Panc1 (cell line): ENCODE results near the gene STK32C. TPM values are rescaled to one million over a fixed set of nuclear protein-coding genes. Genes with fewer than 3 reads are reported as not detected.
"Not testable (repeated sequence)": the region's sequence is repeated elsewhere in the genome, so short reads cannot be mapped to it uniquely, and the experiment has no call there.

ENCODE experiments used
- ATAC-seq: fragments of 200-7000 bp; cut with Tn5 transposase; 2 replicates; pipeline ENCODE4 v1.9.1; 2020; ENCODE audit warnings: mild to moderate bottlenecking, moderate library complexity
- BruUV-seq: library from RNA; stranded (reverse); fragments of 400-500 nt; replicated peaks from 2 replicates; lab custom pipeline; 2021; lab: Mats Ljungman, UMichigan
- CTCF ChIA-PET: fragments of 300-600 bp; sonication (Branson Sonifier 250); formaldehyde crosslinking; loops from one replicate; lab custom pipeline; 2022; ENCODE audit warnings: antibody characterized with exemption; lab: Charles Lee
- POLR2A ChIA-PET: fragments of 300-600 bp; sonication (Branson Sonifier 250); formaldehyde crosslinking; loops from one replicate; lab custom pipeline; 2022; ENCODE audit warnings: antibody characterized with exemption; lab: Charles Lee
- DNase-seq: peaks from one replicate; pipeline ENCODE4 v3.0.0-alpha.2; 2010; ENCODE audit warnings: low read depth, low spot score
- H3K27ac ChIP-seq: 2 replicates; pipeline ENCODE4 v1.5.1; 2011; ENCODE audit warnings: mild to moderate bottlenecking, low read length, inconsistent platforms
- H3K27me3 ChIP-seq: fragments of 200-500 bp; sonication (Bioruptor generic); 2 replicates; pipeline ENCODE4 v1.6.0; 2014; ENCODE audit warnings: low read length, inconsistent platforms; ENCODE audit not compliant: control insufficient read depth, insufficient read depth
- H3K36me3 ChIP-seq: fragments of 200-500 bp; sonication (Bioruptor generic); 2 replicates; pipeline ENCODE4 v1.5.1; 2014; ENCODE audit warnings: inconsistent platforms, mild to moderate bottlenecking, low read length, moderate library complexity; ENCODE audit not compliant: control insufficient read depth, insufficient read depth
- H3K4me1 ChIP-seq: 2 replicates; pipeline ENCODE4 v1.5.1; 2011; ENCODE audit warnings: inconsistent platforms, mild to moderate bottlenecking, low read length, moderate library complexity; ENCODE audit not compliant: control insufficient read depth, insufficient read depth
- H3K4me3 ChIP-seq, 2 experiments: 2 replicates each; pipeline ENCODE4 v1.5.1; 2011 to 2012; ENCODE audit warnings: low read depth in 2 of 2, low read length in 2 of 2, mild to moderate bottlenecking in 2 of 2, inconsistent platforms in 1 of 2, moderate library complexity in 1 of 2
- H3K9me3 ChIP-seq: fragments of 200-500 bp; sonication (Bioruptor generic); 2 replicates; pipeline ENCODE4 v1.5.1; 2014; ENCODE audit warnings: low read depth, mild to moderate bottlenecking, inconsistent platforms, low read length, moderate library complexity; ENCODE audit not compliant: control insufficient read depth, insufficient read depth
- POLR2AphosphoS5 ChIP-seq: IDR thresholded peaks from 2 replicates; pipeline ENCODE4 v1.6.1; 2012; ENCODE audit warnings: mild to moderate bottlenecking, low read depth, low read length, moderate library complexity
- SIN3A ChIP-seq: IDR thresholded peaks from 2 replicates; pipeline ENCODE4 v1.6.1; 2012; ENCODE audit warnings: low read depth, mild to moderate bottlenecking, low read length, moderate library complexity, borderline replicate concordance; ENCODE audit not compliant: insufficient read depth
- TCF7L2 ChIP-seq: IDR thresholded peaks from 2 replicates; pipeline ENCODE4 v1.6.1; 2011; ENCODE audit warnings: mild to moderate bottlenecking, low read depth, low read length, inconsistent platforms
- in situ Hi-C: cut with HindIII; loops from 2 replicates; pipeline ENCODE4 v1.10.0; 2016; ENCODE audit warnings: low sequenced_read_pairs, low pct_unique_long_range_greater_than_20kb
- intact Hi-C: fragments of 100-400 bp; cut with micrococcal nuclease; formaldehyde crosslinking; loops from one replicate; pipeline ENCODE4 v1.10.0; 2022; ENCODE audit not compliant: unreplicated experiment
- total RNA-seq: library from RNA; stranded (reverse); gene quantifications from one replicate; pipeline ENCODE4 v1.2.1, GENCODE V29; 2021; ENCODE audit not compliant: unreplicated experiment
- TF ChIP-seq, protein P1 (sequence below): fragments of 450-650 bp; IDR thresholded peaks from 2 replicates; pipeline ENCODE4 v1.5.1; 2017; ENCODE audit warnings: mild to moderate bottlenecking
- TF ChIP-seq, protein P2 (sequence below), 2 experiments: IDR thresholded peaks; 2 replicates each; pipeline ENCODE4 v1.6.1; 2011 to 2012; ENCODE audit warnings: low read depth in 2 of 2, control low read depth in 1 of 2, low read length in 1 of 2, mild to moderate bottlenecking in 1 of 2, moderate library complexity in 1 of 2; ENCODE audit not compliant: insufficient read depth in 1 of 2

STK32C gene
- total RNA-seq, 1 experiment from 2014 or later, result 53.7 TPM

- Histone ChIP-seq H3K27ac (no peak overlapping the region), H3K4me3 (no peak overlapping the region), H3K4me1 (peaks cover 19% of the 10 kb centered on the region), H3K27me3 (no peaks in the 10 kb centered on the region), H3K9me3 (peaks cover 7% of the 10 kb centered on the region; the same call in 1 of the 2 replicates), H3K36me3 (no peaks in the 10 kb centered on the region)
- DNase-seq (no peak), ATAC-seq (no peak)
- ChIA-PET POLR2A (no interaction called here), CTCF (no interaction called here)
- TF ChIP-seq SIN3A (no peak), POLR2AphosphoS5 (no peak), TCF7L2 (no peak)
- TF ChIP-seq, protein P1, sequence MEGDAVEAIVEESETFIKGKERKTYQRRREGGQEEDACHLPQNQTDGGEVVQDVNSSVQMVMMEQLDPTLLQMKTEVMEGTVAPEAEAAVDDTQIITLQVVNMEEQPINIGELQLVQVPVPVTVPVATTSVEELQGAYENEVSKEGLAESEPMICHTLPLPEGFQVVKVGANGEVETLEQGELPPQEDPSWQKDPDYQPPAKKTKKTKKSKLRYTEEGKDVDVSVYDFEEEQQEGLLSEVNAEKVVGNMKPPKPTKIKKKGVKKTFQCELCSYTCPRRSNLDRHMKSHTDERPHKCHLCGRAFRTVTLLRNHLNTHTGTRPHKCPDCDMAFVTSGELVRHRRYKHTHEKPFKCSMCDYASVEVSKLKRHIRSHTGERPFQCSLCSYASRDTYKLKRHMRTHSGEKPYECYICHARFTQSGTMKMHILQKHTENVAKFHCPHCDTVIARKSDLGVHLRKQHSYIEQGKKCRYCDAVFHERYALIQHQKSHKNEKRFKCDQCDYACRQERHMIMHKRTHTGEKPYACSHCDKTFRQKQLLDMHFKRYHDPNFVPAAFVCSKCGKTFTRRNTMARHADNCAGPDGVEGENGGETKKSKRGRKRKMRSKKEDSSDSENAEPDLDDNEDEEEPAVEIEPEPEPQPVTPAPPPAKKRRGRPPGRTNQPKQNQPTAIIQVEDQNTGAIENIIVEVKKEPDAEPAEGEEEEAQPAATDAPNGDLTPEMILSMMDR, result no peak
- TF ChIP-seq, protein P2, sequence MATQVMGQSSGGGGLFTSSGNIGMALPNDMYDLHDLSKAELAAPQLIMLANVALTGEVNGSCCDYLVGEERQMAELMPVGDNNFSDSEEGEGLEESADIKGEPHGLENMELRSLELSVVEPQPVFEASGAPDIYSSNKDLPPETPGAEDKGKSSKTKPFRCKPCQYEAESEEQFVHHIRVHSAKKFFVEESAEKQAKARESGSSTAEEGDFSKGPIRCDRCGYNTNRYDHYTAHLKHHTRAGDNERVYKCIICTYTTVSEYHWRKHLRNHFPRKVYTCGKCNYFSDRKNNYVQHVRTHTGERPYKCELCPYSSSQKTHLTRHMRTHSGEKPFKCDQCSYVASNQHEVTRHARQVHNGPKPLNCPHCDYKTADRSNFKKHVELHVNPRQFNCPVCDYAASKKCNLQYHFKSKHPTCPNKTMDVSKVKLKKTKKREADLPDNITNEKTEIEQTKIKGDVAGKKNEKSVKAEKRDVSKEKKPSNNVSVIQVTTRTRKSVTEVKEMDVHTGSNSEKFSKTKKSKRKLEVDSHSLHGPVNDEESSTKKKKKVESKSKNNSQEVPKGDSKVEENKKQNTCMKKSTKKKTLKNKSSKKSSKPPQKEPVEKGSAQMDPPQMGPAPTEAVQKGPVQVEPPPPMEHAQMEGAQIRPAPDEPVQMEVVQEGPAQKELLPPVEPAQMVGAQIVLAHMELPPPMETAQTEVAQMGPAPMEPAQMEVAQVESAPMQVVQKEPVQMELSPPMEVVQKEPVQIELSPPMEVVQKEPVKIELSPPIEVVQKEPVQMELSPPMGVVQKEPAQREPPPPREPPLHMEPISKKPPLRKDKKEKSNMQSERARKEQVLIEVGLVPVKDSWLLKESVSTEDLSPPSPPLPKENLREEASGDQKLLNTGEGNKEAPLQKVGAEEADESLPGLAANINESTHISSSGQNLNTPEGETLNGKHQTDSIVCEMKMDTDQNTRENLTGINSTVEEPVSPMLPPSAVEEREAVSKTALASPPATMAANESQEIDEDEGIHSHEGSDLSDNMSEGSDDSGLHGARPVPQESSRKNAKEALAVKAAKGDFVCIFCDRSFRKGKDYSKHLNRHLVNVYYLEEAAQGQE (IDR thresholded peaks at IDR 0.05; ENCODE audit: insufficient read depth in 1 of 2, low read depth in 2 of 2, low read length in 1 of 2), result no peak
- in situ Hi-C loops (no loop called here), intact Hi-C loops (no loop called here)
- no TSS peak for BruUV-seq
Observed at GRCh38 chr10:132316133-132316532, 8.4 kb upstream of the STK32C start.

DNA sequence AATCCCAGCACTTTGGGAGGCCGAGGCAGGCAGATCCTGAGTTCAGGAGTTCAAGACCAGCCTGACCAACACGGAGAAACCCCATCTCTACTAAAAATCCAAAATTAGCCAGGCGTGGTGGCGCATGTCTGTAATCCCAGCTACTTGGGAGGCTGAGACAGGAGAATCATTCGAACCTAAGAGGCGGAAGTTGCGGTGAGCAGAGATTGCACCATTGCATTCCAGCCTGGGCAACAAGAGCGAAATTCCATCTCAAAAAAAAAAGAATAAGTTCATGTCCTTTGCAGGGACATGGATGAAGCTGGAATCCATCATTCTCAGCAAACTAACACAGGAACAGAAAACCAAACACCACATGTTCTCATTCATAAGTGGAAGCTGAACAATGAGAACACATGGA, 7.1 kb upstream of the STK32C start:
- H3K27ac ChIP-seq, H3K9me3 ChIP-seq, BruUV-seq, intact Hi-C loops, in situ Hi-C loops, ATAC-seq, H3K36me3 ChIP-seq, CTCF ChIA-PET, H3K4me3 ChIP-seq, POLR2A ChIA-PET, DNase-seq, H3K4me1 ChIP-seq, H3K27me3 ChIP-seq: not testable (repeated sequence)

DNA sequence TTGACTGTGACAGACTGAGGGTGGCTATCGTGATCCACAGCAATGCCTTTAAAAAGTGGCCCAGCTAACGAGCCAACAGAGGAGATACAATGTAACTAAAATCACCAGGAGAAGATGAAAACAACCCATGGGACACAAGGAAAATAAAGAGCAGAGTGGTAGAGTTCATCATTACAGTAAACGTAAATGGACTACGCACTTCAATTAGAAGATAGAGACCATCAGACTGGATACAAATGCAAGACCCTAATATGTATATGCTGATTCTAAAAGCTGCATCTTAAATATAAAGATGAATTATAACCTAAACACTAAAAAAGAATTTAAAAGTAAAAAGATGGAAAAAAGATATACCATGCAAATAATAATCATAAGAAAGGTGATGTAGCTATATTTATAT, 6.6 kb upstream of the STK32C start:
- Histone ChIP-seq H3K9me3 (peaks cover 7% of the 10 kb centered on the region; the same call in 1 of the 2 replicates), H3K27me3 (no peaks in the 10 kb centered on the region), H3K4me1 (peaks cover 3% of the 10 kb centered on the region), H3K36me3 (no peaks in the 10 kb centered on the region), H3K27ac (no peak overlapping the region), H3K4me3 (no peak overlapping the region)
- ChIA-PET CTCF (no interaction called here), POLR2A (no interaction called here)
- TF ChIP-seq, protein P2 (IDR thresholded peaks at IDR 0.05; ENCODE audit: insufficient read depth in 1 of 2, low read depth in 2 of 2, low read length in 1 of 2), result no peak
- no peak for TF ChIP-seq TCF7L2
- TF ChIP-seq, protein P1, result no peak
- no peak for TF ChIP-seq POLR2AphosphoS5
- TF ChIP-seq SIN3A, result no peak
- ATAC-seq (no peak), DNase-seq (no peak)
- in situ Hi-C loops (no loop called here), intact Hi-C loops (no loop called here)
- no TSS peak for BruUV-seq
